ENCODE results near the gene SCYL2.
"Not testable (repeated sequence)": the region's sequence is repeated elsewhere in the genome, so short reads cannot be mapped to it uniquely, and the experiment has no call there.

SCYL2 gene

DNA sequence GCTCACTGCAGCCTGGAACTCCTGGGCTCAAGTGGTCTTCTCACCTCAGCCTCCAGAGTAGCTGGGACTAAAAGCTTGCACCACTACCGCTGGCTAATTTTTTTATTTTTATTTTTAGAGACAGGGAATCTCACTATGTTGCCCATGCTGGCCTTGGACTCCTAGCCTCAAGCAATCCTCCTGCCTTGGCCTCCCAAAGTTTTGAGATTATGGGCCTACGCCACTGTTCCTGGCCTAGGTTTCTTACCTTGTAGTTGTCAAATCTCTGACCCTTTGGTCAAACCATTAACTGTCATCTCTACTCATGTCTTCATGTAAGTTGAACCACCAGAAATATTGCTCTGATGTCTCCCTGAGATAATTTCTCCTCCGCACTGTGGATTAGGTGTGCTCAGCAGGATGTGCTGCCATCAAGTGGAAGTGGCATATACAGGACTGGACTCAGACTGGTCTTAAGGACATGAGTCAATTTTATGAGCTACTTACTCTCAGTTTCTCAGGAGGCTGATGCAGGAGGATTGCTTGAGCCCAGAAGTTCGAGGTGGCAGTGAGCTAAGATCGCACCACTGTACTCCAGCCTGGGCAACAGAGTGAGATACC, 37.8 kb upstream of the SCYL2 start:
- Histone ChIP-seq H3K36me3 (peaks cover 17% of the 10 kb centered on the region), H3K4me3 (ENCODE audit: low read depth in 1 of 2, low read length in 1 of 2) (no peak overlapping the region), H3K4me1 (ENCODE audit: control insufficient read depth in 1 of 2, insufficient read depth in 1 of 2, low read depth in 1 of 2, low read length in 1 of 2) (peaks cover 3 to 8% of the 10 kb centered on the region in 2 experiments), H3K27me3 (no peaks in the 10 kb centered on the region), H3K27ac (no peak overlapping the region), H3K9me3 (no peaks in the 10 kb centered on the region)
- no peak for TF ChIP-seq CTCF (IDR thresholded peaks at IDR 0.05)

GRCh38 chr12:100229876-100230275, 37.1 kb upstream of the SCYL2 start:
- TF ChIP-seq CTCF (IDR thresholded peaks at IDR 0.05), result no peak
- Histone ChIP-seq H3K27ac (no peak overlapping the region), H3K27me3 (no peaks in the 10 kb centered on the region), H3K4me3 (ENCODE audit: low read depth in 1 of 2, low read length in 1 of 2) (no peak overlapping the region), H3K4me1 (ENCODE audit: control insufficient read depth in 1 of 2, insufficient read depth in 1 of 2, low read depth in 1 of 2, low read length in 1 of 2) (peaks cover 3 to 8% of the 10 kb centered on the region in 2 experiments), H3K36me3 (peaks cover 10% of the 10 kb centered on the region), H3K9me3 (no peaks in the 10 kb centered on the region)

GRCh38 chr12:100231873-100232272, 35.1 kb upstream of the SCYL2 start:
- H3K4me3 ChIP-seq (ENCODE audit: low read depth in 1 of 2, low read length in 1 of 2); H3K4me1 ChIP-seq (ENCODE audit: control insufficient read depth in 1 of 2, insufficient read depth in 1 of 2, low read depth in 1 of 2, low read length in 1 of 2); H3K36me3 ChIP-seq; H3K27ac ChIP-seq; H3K27me3 ChIP-seq; H3K9me3 ChIP-seq: not testable (repeated sequence)

- H3K4me1 ChIP-seq (ENCODE audit: control insufficient read depth in 1 of 2, insufficient read depth in 1 of 2, low read depth in 1 of 2, low read length in 1 of 2), result peaks cover 3 to 8% of the 10 kb centered on the region in 2 experiments
- no peaks in the 10 kb centered on the region for H3K36me3 ChIP-seq
- H3K4me3 ChIP-seq (ENCODE audit: low read depth in 1 of 2, low read length in 1 of 2), result no peak overlapping the region
- no peak overlapping the region for H3K27ac ChIP-seq
- H3K27me3 ChIP-seq, result no peaks in the 10 kb centered on the region
- TF ChIP-seq CTCF (IDR thresholded peaks at IDR 0.05), result no peak
- H3K9me3 ChIP-seq, result no peaks in the 10 kb centered on the region
These were observed 32.8 kb upstream of the SCYL2 start for GRCh38 chr12:100234166-100234565.

- peaks cover 2 to 4% of the 10 kb centered on the region in 2 experiments for H3K4me1 ChIP-seq (ENCODE audit: control insufficient read depth in 1 of 2, insufficient read depth in 1 of 2, low read depth in 1 of 2, low read length in 1 of 2)
- no peak for TF ChIP-seq CTCF (IDR thresholded peaks at IDR 0.05)
- H3K9me3 ChIP-seq, result no peaks in the 10 kb centered on the region
- no peaks in the 10 kb centered on the region for H3K27me3 ChIP-seq
- no peak overlapping the region for H3K4me3 ChIP-seq (ENCODE audit: low read depth in 1 of 2, low read length in 1 of 2)
- H3K27ac ChIP-seq, result no peak overlapping the region
- no peaks in the 10 kb centered on the region for H3K36me3 ChIP-seq
These were observed 32.2 kb upstream of the SCYL2 start for GRCh38 chr12:100234591-100235304.

GRCh38 chr12:100238801-100239200, 28.2 kb upstream of the SCYL2 start:
- TF ChIP-seq CTCF (IDR thresholded peaks at IDR 0.05), result no peak

More at GRCh38 chr12:100238801-100239200, 28.2 kb upstream of the SCYL2 start:
- no peaks in the 10 kb centered on the region for H3K27me3 ChIP-seq
- no peaks in the 10 kb centered on the region for H3K4me1 ChIP-seq (ENCODE audit: control insufficient read depth in 1 of 2, insufficient read depth in 1 of 2, low read depth in 1 of 2, low read length in 1 of 2)
- H3K9me3 ChIP-seq, result no peaks in the 10 kb centered on the region
- H3K4me3 ChIP-seq (ENCODE audit: low read depth in 1 of 2, low read length in 1 of 2), result no peak overlapping the region
- H3K27ac ChIP-seq, result no peak overlapping the region
- no peaks in the 10 kb centered on the region for H3K36me3 ChIP-seq

All from neutrophil (primary cell).